GM12878 (cell line): ENCODE data around the gene MTTP. TPM values are rescaled to one million over a fixed set of nuclear protein-coding genes. Genes with fewer than 3 reads are reported as not detected.

Experiments used
- ATAC-seq: fragments of 200-7000 bp; cut with Tn5 transposase; 3 replicates; pipeline ENCODE4 v1.9.1; 2020; ENCODE audit warnings: mild to moderate bottlenecking, moderate library complexity
- BruUV-seq: library from RNA; stranded (reverse); fragments of 400-500 nt; replicated peaks from 2 replicates; lab custom pipeline; 2021; lab: Mats Ljungman, UMichigan
- CTCF ChIA-PET: fragments of 300-600 bp; sonication (Branson Sonifier 250); formaldehyde crosslinking; extraction: SDS; loops from one replicate; lab custom pipeline; 2021; ENCODE audit warnings: inconsistent platforms; lab: Yijun Ruan, JAX
- POLR2A ChIA-PET: fragments of 350-600 bp; formaldehyde crosslinking; extraction: SDS; loops from one replicate; lab custom pipeline; 2021; ENCODE audit warnings: inconsistent platforms; lab: Charles Lee
- RAD21 ChIA-PET: fragments of 300-600 bp; sonication (Branson Sonifier 250); formaldehyde crosslinking; loops from one replicate; lab custom pipeline; 2023; ENCODE audit warnings: antibody characterized with exemption; ENCODE audit not compliant: unreplicated experiment; lab: Charles Lee
- SMC1A ChIA-PET: fragments of 300-600 bp; sonication (Branson Sonifier 250); formaldehyde crosslinking; loops from one replicate; lab custom pipeline; 2023; ENCODE audit not compliant: unreplicated experiment, uncharacterized antibody; lab: Charles Lee
- DNase-seq: peaks from one replicate; pipeline ENCODE4 v3.0.0-alpha.2; 2011; ENCODE audit warnings: low read depth, low spot score
- FAIRE-seq: peaks from 3 replicates; lab custom pipeline; 2011; peaks lifted over from hg19 to GRCh38; lab: Jason Lieb, UNC
- H2AFZ ChIP-seq: 2 replicates; pipeline ENCODE4 v1.6.0; 2011; ENCODE audit warnings: low read depth, low read length, control low read depth; ENCODE audit not compliant: control insufficient read depth
- H3K27ac ChIP-seq: 2 replicates; pipeline ENCODE4 v1.5.1; 2011; ENCODE audit warnings: control low read depth; ENCODE audit not compliant: control insufficient read depth, insufficient read depth
- H3K27me3 ChIP-seq, 2 experiments: replicated peaks in 1 of 2; 2 replicates each; pipeline versions ENCODE4 v1.6.0 to v1.6.1; 2011; ENCODE audit warnings: low read length in 1 of 2; ENCODE audit not compliant: control insufficient read depth in 2 of 2, insufficient read depth in 2 of 2
- H3K36me3 ChIP-seq, 2 experiments: 2 replicates each; pipeline ENCODE4 v1.5.1; 2011; ENCODE audit warnings: low read length in 1 of 2; ENCODE audit not compliant: control insufficient read depth in 2 of 2, insufficient read depth in 2 of 2
- H3K4me1 ChIP-seq: 2 replicates; pipeline ENCODE4 v1.6.1; 2011; ENCODE audit warnings: mild to moderate bottlenecking, low read length, moderate library complexity, mixed read lengths; ENCODE audit not compliant: control insufficient read depth, insufficient read depth
- H3K4me2 ChIP-seq: 2 replicates; pipeline ENCODE4 v1.6.0; 2011; ENCODE audit warnings: control low read depth; ENCODE audit not compliant: control insufficient read depth, insufficient read depth
- H3K4me3 ChIP-seq: fragments of 200-600 bp; sonication (generic); 2 replicates; pipeline ENCODE4 v1.5.1; 2016
- H3K79me2 ChIP-seq: 2 replicates; pipeline ENCODE4 v1.6.0; 2011; ENCODE audit warnings: low read length; ENCODE audit not compliant: control insufficient read depth, insufficient read depth
- H3K9ac ChIP-seq: 2 replicates; pipeline ENCODE4 v1.8.0; 2011; ENCODE audit warnings: low read length, control low read depth, mixed read lengths; ENCODE audit not compliant: control insufficient read depth, insufficient read depth
- H3K9me3 ChIP-seq: replicated peaks from 3 replicates; pipeline ENCODE4 v1.5.1; 2011; ENCODE audit warnings: mild to moderate bottlenecking, low read length; ENCODE audit not compliant: control insufficient read depth, insufficient read depth
- H4K20me1 ChIP-seq: 2 replicates; pipeline ENCODE4 v1.6.0; 2011; ENCODE audit not compliant: control insufficient read depth, insufficient read depth
- CHD2 ChIP-seq: IDR thresholded peaks from 2 replicates; pipeline ENCODE4 v1.6.1; 2011; ENCODE audit warnings: low read depth, low read length, improper control_type of control experiment, borderline replicate concordance
- CTCF ChIP-seq, 3 experiments: IDR thresholded peaks in 2 of 3; conservative IDR thresholded peaks in 1 of 3; 2 replicates each; pipeline ENCODE4 v1.5.1; 2011; ENCODE audit warnings: low read depth in 3 of 3, low read length in 3 of 3, mild to moderate bottlenecking in 3 of 3, control low read depth in 2 of 3, moderate library complexity in 2 of 3, inconsistent platforms in 1 of 3, mixed read lengths in 1 of 3; ENCODE audit not compliant: control insufficient read depth in 2 of 3, insufficient read depth in 1 of 3; ENCODE audit errors: extremely low read depth in 1 of 3
- IRF4 ChIP-seq: IDR thresholded peaks from 2 replicates; pipeline ENCODE4 v1.6.1; 2011; ENCODE audit warnings: low read depth, low read length
- REST ChIP-seq: IDR thresholded peaks from 2 replicates; pipeline ENCODE4 v1.6.1; 2012; ENCODE audit warnings: mild to moderate bottlenecking, low read depth, low read length
- SUZ12 ChIP-seq: fragments of 200-600 bp; sonication (generic); IDR thresholded peaks from one replicate; pipeline ENCODE4 v1.6.1; 2018; ENCODE audit warnings: antibody characterized with exemption, mild to moderate bottlenecking; ENCODE audit not compliant: unreplicated experiment
- ZZZ3 ChIP-seq: IDR thresholded peaks from 2 replicates; pipeline ENCODE4 v1.6.1; 2011; ENCODE audit warnings: low read depth; ENCODE audit not compliant: control insufficient read depth, insufficient read length
- WGBS: methylation state at CpG from one replicate; pipeline ENCODE4 v1.1.6; 2016; ENCODE audit warnings: low lambda C conversion rate; ENCODE audit not compliant: insufficient replicate concordance, insufficient coverage; ENCODE audit errors: missing lambda C conversion rate; 5-methylcytosine and 5-hydroxymethylcytosine counted together
- in situ Hi-C: fragments of 300-500 bp; cut with MboI; formaldehyde crosslinking; loops from 9 replicates; pipeline ENCODE4 v1.14.3; 2018; ENCODE audit warnings: mixed read lengths
- intact Hi-C: fragments of 100-400 bp; cut with micrococcal nuclease; formaldehyde crosslinking; loops from one replicate; pipeline ENCODE4 v1.14.2; 2022; ENCODE audit not compliant: unreplicated experiment
- polyA plus RNA-seq, 11 experiments: library from polyadenylated mRNA; depleted of rRNA in 4 of 11; unstranded in 6 of 11; stranded (reverse) in 5 of 11; fragments of >200 nt; fragmentation: Nextera tagmentation in 4 of 11; fragmentation: Illumina TruSeq in 1 of 11; extraction: Ambion mirVana in 4 of 11; extraction: Trizol in 1 of 11; gene quantifications; 1 replicate in 1 of 11; 2 replicates in 10 of 11; pipeline versions ENCODE4 v1.2.1 to v1.2.3, GENCODE V29; 2011 to 2016; ENCODE audit warnings: inconsistent platforms in 2 of 11, missing spikeins in 2 of 11, low read depth in 1 of 11
- total RNA-seq, 4 experiments: library from RNA; depleted of rRNA in 3 of 4; stranded (reverse); fragments of >200 nt in 3 of 4; fragmentation: Illumina TruSeq in 1 of 4; extraction: Trizol in 1 of 4; gene quantifications; 2 replicates each; pipeline versions ENCODE4 v1.2.1 to v1.2.3, GENCODE V29; 2013 to 2021
- TF ChIP-seq, protein P1 (sequence below): IDR thresholded peaks from 2 replicates; pipeline ENCODE4 v1.6.1; 2012; ENCODE audit warnings: low read depth, low read length, improper control_type of control experiment

MTTP gene
- total and polyA plus RNA-seq, 10 of the 15 experiments (the other 5 are each of a cell fraction or from before 2014, with no cell fraction given), result 0.08 to 2.2 (median 0.21) TPM; not detected in 1

DNA sequence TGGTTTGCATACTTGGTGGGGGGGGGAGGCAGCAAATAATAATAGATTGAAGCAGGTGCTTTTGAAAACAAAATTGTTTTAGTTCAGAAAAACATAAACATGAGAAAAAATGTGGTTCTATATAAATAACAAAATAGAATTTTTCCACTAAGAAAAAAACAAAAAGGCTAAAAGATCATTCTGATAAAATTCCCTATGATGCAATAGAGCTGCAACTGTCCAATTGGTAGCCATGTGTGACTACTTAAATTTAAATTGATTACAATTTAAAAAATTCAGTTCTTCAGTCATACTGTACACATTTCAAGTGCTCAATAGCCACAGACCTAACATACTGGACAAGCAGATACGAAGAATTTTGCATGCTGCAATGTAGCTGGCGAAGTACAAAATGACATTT is 21.8 kb upstream of the MTTP start:
- POLR2A ChIA-PET, result no interaction called here
- in situ Hi-C loops, result no loop called here
- SMC1A ChIA-PET, result interaction anchor here (0.5 to 1.2 kb wide), 3 partner anchors 8 to 259 kb away, joined by 3 read pairs; no protein-coding TSS in a partner anchor
- no peaks in the 10 kb centered on the region; a peak in 1 of 4 replicates for H3K36me3 ChIP-seq
- no peaks in the 10 kb centered on the region for H4K20me1 ChIP-seq
- no peak overlapping the region for H3K27ac ChIP-seq
- no peak overlapping the region for H3K4me2 ChIP-seq
- CTCF ChIA-PET, result interaction anchor here (1.7 kb wide), 1 partner anchor 255 kb away, joined by 8 read pairs; no protein-coding TSS in a partner anchor
- TF ChIP-seq IRF4, result no peak
- no peak for TF ChIP-seq CHD2
- H2AFZ ChIP-seq, result no peak overlapping the region
- no peak for FAIRE-seq
- H3K4me3 ChIP-seq, result no peak overlapping the region
- no peaks in the 10 kb centered on the region for H3K27me3 ChIP-seq
- 92% methylated on average over 2 of the region's 2 CpGs for WGBS
- H3K9ac ChIP-seq, result no peak overlapping the region
- RAD21 ChIA-PET, result interaction anchor here (0.6 to 2.2 kb wide), 2 partner anchors 255 to 998 kb away, joined by 3 to 6 read pairs; no protein-coding TSS in a partner anchor
- no peak for DNase-seq
- H3K9me3 ChIP-seq, result no peaks in the 10 kb centered on the region
- no peaks in the 10 kb centered on the region for H3K79me2 ChIP-seq
- no peak for ATAC-seq
- H3K4me1 ChIP-seq, result no peaks in the 10 kb centered on the region
- BruUV-seq, result no TSS peak
- intact Hi-C loops, result no loop called here

GRCh38 chr4:99563310-99564186 is 11.1 kb upstream of the MTTP start, which contains the start of gene TRMT10A:
Gene TRMT10A (minus strand): TSS chr4:99564039. CDS start chr4:99559338, 4,701 bp downstream.
- Histone ChIP-seq H3K36me3 (no peaks in the 10 kb centered on the region), H3K9me3 (no peaks in the 10 kb centered on the region), H3K4me1 (no peaks in the 10 kb centered on the region), H3K9ac (peak within 1 kb of the TSS; percentile 79), H3K27me3 (no peaks in the 10 kb centered on the region), H3K79me2 (no peaks in the 10 kb centered on the region), H3K4me3 (peak within 1 kb of the TSS; percentile 93), H3K4me2 (peak within 1 kb of the TSS; percentile 68), H4K20me1 (no peaks in the 10 kb centered on the region), H2AFZ (peak within 1 kb of the TSS; percentile 100), H3K27ac (peak within 1 kb of the TSS; percentile 97)
- ChIA-PET POLR2A (interaction anchor here (0.9 to 1.9 kb wide), 8 partner anchors 10 to 385 kb away, joined by 3 to 7 read pairs (median 5); partner anchors contain the start of genes DAPP1, DNAJB14 and MTTP), SMC1A (interaction anchor here (0.6 to 4.1 kb wide), 12 partner anchors 11 to 385 kb away, joined by 3 to 50 read pairs (median 7); partner anchors contain the start of genes DAPP1, DNAJB14 and MTTP), RAD21 (interaction anchor here (0.6 to 2.6 kb wide), 17 partner anchors 10 to 568 kb away, joined by 3 to 31 read pairs (median 3); partner anchors contain the start of genes DNAJB14, METAP1 and MTTP), CTCF (interaction anchor here (0.8 to 4.0 kb wide), 13 partner anchors 9 to 388 kb away, joined by 3 to 70 read pairs (median 6); partner anchors contain the start of genes DAPP1 and MTTP)
- in situ Hi-C loops (loop anchor here (5.0 kb wide), 3 partner anchors 244 to 384 kb away; partner anchors contain the start of genes DNAJB14 and LAMTOR3), intact Hi-C loops (loop anchor here (1.0 kb wide), 3 partner anchors 285 to 386 kb away; no protein-coding TSS in a partner anchor)
- DNase-seq (peak; percentile 85), ATAC-seq (peak; percentile 95), FAIRE-seq (peak; percentile 87)
- WGBS, result under 1% methylated on average over 46 of the region's 48 CpGs
- BruUV-seq, result no TSS peak
- TF ChIP-seq, protein P1, sequence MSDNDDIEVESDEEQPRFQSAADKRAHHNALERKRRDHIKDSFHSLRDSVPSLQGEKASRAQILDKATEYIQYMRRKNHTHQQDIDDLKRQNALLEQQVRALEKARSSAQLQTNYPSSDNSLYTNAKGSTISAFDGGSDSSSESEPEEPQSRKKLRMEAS, result peak; percentile 50; the same call in 1 of the 2 replicates
- no peak for TF ChIP-seq ZZZ3
- no peak for TF ChIP-seq CTCF (IDR thresholded peaks at IDR 0.05 in 2 of 3, conservative IDR thresholded peaks at IDR 0.05 in 1 of 3; ENCODE audit: control insufficient read depth in 2 of 3, extremely low read depth in 1 of 3, insufficient read depth in 1 of 3, low read depth in 3 of 3, low read length in 3 of 3)
- TF ChIP-seq SUZ12, result no peak
- TF ChIP-seq REST, result no peak
